PC-9 (cell line): ENCODE data around the gene EXT2.

Experiments used
- CTCF ChIP-seq: fragments of 200-600 bp; sonication (generic); conservative IDR thresholded peaks from 2 replicates; pipeline ENCODE4 v1.6.1; 2017; ENCODE audit warnings: mixed run types, antibody characterized with exemption, mild to moderate bottlenecking, moderate library complexity
- EZH2 ChIP-seq: fragments of 200-600 bp; sonication (generic); IDR thresholded peaks from 2 replicates; pipeline ENCODE4 v1.8.0; 2017; ENCODE audit warnings: antibody characterized with exemption, low read depth

- TF ChIP-seq CTCF = peak; percentile 87
- TF ChIP-seq EZH2 = no peak
Measured at GRCh38 chr11:44095506-44096359, at the start of gene EXT2.
